Hematopoietic multipotent progenitor cell (in vitro differentiated cells): ENCODE results near the gene TRAP1. TPM values are rescaled to one million over a fixed set of nuclear protein-coding genes. Genes with fewer than 3 reads are reported as not detected.

ENCODE experiments used
- DNase-seq, 3 donors: peaks; one replicate each; pipeline ENCODE4 v3.0.0-alpha.2; 2011 to 2015; ENCODE audit warnings: low read depth in 2 of 3, low spot score in 2 of 3
- total RNA-seq: library from RNA; depleted of rRNA; stranded (reverse); fragments of >200 nt; gene quantifications from one replicate; pipeline ENCODE4 v1.2.3, GENCODE V29; 2012

Gene TRAP1
- total RNA-seq: 77.6 TPM

GRCh38 chr16:3717235-3718018 lies at the start of gene TRAP1:
Gene TRAP1, minus strand, starts transcription at chr16:3717524. Its CDS starts 16 bp downstream, at chr16:3717508.
- DNase-seq: peak; percentile 85 to 90 (median 86)

DNA sequence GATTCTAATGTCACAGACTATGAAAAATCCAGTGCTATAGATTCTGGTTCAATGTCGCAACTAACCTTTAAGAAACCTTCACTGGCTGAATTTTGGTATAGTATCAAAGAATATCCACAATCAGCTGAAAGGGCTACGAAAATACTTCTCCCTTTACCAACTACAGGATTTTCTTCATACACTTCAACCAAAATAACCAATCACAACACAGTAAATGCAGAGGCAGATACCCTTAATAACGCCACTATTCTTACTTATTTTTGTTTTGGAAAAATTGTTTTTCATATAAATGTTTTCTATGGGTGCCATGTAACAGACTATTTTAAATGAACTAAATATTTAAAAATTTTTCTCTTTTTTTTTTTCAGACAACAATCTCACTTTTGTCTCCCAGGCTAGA lies 48.9 kb upstream of the TRAP1 start:
- DNase-seq: no peak

DNA sequence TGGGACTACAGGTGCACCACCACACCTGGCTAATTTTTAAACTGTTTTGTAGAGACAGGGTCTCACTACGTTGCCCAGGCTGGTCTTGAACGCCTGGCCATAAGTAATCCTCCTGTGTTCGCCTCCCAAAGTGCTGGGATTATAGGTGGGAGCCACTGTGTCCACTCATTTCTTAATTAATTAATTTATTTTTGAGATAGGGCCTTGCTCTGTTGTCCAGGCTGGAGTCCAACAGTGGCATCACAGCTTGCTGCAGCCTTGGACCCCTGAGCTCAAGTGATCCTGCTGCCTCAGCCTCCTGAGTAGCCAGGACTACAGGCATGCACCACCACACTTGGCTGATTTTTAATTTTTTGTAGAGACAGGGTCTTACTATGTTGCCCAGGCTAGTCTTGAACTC lies 47.1 kb upstream of the TRAP1 start:
- no peak for DNase-seq

GRCh38 chr16:3762107-3762750 lies 44.9 kb upstream of the TRAP1 start:
- DNase-seq: no peak

GRCh38 chr16:3761375-3762106 lies 44.2 kb upstream of the TRAP1 start:
- no peak for DNase-seq

GRCh38 chr16:3760518-3760917 lies 43.2 kb upstream of the TRAP1 start:
- no peak for DNase-seq

DNA sequence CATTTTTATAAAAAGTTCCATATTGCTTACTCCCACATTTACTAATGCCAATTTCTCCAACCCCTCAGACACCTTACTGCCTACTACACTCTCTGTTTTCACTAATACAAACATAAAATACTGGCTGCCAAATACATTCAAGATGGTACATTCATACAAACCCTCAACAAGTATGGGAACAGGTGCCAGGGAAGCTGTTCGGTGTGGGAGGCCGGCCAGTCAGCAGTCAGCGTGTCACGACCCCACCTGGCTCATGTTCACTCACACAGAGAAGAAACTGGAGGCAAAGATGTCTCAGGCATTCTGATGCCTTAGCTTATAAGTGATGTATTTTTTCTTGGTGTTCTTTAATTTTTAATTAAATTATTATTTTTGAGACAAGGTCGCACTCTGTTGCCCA lies 42.4 kb upstream of the TRAP1 start:
- DNase-seq: no peak

DNA sequence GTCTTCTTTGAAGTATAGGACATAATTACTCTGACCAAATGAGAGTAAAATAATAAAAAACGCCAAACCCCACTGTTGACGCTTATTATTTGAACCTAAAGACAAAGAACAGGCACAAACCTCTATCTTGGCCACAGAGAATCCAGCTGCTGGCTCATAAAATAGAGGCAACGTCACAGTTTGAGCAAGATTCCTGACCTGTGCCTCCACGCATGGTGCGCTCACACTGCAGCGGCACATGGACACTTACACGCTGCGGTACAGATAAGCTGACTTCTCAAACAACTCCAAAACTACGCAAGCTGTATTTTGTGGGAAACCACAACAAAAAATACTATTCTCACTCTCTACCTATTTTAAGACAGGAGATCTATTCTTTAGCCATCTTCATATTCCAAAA lies 38.8 kb upstream of the TRAP1 start:
- no peak for DNase-seq

DNA sequence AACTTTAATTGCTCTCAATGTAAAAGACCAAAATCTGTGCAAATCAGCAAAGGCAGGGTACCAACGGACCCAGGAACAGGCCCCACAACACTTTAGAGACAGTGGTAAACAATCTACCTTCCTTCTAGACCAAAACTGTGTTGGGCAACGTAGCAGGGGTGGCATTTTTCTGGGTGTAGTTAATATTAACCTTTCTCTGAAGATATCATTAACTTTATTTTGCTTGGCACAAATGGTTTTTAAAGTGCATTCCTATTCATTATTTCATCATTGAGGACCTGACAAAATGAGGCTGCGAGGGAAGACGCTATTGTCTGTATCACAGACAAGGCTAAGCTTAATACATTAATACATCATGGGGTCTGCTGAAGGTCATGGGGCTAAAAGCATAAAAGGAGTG lies 37.9 kb upstream of the TRAP1 start:
- no peak for DNase-seq

- DNase-seq: no peak
Observed at GRCh38 chr16:3754772-3755171, 37.4 kb upstream of the TRAP1 start.

DNA sequence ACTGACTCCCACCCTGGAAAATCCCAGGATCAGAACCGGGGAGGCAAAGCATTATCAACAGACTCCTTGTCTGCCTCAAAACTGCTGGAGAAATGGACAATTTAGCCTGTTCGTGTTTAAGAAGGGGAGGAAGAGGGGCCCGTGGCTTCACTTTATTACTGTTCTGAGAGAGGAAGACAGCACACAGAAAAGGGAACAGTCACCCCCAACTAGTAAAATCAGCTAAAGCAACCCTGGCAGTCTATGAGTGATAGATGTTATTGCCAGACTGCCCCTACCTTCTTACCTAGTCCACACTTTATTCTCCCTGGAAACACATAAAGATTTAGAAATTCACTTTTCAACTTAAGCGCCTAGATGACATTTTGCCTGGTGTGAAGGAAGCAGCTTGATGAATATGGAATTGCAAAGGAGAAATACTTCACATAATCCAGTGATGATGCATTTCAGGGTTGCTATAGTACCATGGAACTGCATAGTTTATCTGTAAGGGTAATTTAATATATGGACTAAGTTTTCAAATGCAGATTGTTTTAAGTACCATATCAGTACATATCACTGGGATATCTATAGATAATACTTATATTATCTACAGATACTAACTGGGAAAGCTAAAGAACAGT lies 36.9 kb upstream of the TRAP1 start:
- no peak for DNase-seq

DNA sequence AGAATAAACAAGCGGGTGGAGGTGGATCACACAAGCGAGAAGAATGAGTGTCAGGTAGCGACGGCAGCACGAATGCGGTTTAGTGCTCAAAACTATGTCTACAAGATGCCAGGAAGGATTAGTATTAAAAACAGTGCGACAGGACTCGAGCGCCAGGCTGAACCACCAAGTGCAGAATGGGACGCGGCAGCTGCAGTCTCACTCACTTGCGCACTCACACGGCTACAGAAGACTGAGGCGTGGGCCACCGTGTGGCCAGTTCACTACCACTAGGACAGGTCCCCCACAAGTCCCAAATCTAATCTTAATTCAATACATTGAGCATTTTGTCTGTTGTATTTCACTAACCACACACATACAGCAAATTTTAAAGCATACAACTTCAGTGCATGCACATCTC lies 35.7 kb upstream of the TRAP1 start:
- DNase-seq: no peak

DNA sequence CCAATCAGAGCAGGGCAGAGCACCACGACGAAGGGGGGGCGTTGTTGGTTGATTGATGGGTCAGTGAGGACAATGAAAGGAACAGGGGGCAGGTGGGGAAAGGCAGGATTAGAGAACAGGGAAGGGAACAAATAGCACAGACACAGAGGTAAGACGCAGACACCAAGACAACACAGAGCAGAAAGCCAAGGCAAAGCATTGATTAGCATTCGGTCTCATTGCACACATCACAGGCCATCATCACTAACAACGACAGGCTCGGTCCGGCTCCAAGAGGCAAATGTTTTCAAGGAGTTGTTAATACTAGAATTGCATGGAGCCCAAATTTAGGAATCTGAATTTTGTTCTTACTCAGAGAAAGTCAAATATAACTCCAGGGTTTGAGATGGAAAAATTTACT lies 34.6 kb upstream of the TRAP1 start:
- no peak for DNase-seq

DNA sequence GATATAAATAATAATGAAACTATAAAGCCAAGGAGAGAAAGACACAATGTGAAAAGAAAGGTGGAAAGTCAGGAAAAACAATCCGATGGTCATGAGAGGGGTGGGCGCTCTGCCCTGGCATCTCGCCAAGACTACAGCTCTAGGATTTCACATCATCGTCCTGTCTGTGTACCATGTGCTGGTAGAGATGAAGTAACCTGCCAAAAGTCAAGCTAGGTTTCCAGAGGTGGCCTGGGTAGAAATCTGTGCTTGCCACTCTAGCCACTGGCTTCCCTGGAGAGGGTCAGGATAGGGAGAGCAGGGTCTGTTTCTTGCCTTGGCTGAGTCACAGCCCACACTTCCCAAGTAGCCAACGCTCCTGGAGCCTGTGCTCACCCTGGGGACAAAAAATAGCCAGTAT lies 31.0 kb upstream of the TRAP1 start:
- no peak for DNase-seq

- DNase-seq: no peak
Observed at GRCh38 chr16:3745751-3746355, 28.5 kb upstream of the TRAP1 start.

- DNase-seq: no peak
Observed at GRCh38 chr16:3744018-3744417, 26.7 kb upstream of the TRAP1 start.

DNA sequence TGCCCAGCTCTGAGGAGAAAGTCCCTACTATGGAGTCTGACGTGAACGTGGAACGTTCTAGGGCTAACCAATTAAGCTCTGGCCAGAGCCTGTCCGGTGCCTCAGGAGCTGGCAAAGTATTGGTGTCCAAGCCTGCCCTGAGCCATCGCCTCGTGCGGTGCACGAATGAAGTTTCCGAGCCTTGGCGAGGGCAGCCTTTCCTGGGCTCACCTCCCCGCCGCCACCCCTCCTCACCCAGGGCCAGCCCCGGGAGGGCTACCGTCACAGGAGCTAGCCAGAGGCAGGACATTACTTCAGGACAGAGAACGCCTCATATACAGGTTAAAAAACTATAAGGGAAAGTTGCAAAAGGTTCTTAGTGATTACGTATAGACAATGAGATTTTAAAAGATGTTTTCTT lies 23.6 kb upstream of the TRAP1 start:
- no peak for DNase-seq

GRCh38 chr16:3740186-3740585 lies 22.9 kb upstream of the TRAP1 start:
- no peak for DNase-seq

GRCh38 chr16:3739636-3740035 lies 22.3 kb upstream of the TRAP1 start:
- DNase-seq: no peak

DNA sequence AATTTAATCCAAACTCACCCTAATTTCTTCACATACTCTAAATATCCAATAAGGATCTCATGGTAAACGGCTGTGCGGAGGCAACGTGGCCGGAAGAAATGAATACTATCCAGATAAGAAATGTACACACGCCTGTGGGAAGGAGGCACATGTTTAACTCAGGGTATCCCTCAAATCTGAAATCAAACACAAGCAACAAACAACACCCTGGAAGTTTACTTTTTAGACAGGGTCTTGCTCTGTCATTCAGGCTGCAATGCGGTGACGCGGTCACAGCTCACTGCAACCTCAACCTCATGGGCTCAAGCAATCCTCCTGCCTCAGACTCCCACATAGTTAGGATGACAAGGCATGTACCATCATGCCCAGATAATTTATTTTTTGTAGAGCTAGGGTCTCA lies 21.2 kb upstream of the TRAP1 start:
- no peak for DNase-seq

DNA sequence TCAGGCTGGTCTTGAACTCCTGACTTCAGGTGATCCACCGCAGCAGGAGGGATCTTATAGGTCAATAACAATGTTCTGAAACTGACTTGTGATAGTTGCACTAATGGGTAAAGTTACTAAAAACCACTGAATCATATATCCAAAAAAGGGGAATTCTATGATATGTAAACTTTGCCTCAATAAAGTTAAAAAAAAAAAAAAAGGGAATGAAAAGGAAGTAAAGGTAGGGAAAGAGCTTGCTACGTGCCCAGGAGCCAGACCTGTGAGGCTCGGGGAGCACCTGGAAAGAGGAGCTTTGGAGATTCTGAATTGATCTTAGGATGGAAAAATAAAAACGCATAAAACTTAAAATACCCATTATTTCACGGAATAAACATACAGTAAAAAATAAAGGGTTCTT lies 20.8 kb upstream of the TRAP1 start:
- DNase-seq: no peak
